ENCODE measurements around the gene ADAMTS6.
"Not testable (repeated sequence)": the region's sequence is repeated elsewhere in the genome, so short reads cannot be mapped to it uniquely, and the experiment has no call there.

Gene ADAMTS6

DNA sequence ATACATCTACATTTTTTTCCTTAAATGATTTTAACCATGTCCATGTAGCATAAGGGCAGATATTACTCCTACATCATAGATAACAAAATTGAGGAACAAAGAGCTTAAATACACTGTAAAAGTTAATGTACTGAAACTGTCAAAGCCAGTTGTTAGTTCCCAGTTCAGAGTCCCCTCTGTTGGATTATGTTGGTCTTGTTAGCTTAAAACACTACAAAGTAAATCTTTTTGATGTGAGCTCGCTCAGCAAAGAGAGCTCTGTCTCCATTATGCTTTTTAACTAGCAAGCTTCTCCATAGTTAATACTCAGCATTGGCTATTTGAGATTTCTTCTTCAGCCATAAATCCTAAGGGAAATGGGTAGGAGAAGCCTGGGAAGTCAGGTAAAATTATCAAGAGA is 149.1 kb downstream of the ADAMTS6 start:
- Histone ChIP-seq H2AFZ (ENCODE audit: low read length, unreplicated experiment) (peak overlapping the region; percentile 35), H3K27ac (ENCODE audit: low read depth, low read length) (no peak overlapping the region), H3K27me3 (ENCODE audit: insufficient read depth, low read length) (no peaks in the 10 kb centered on the region), H3K36me3 (ENCODE audit: insufficient read depth, low read length) (no peaks in the 10 kb centered on the region), H3K4me3 (ENCODE audit: low read depth, low read length) (no peak overlapping the region), H3K4me1 (ENCODE audit: control insufficient read depth, insufficient read depth, low read length, unreplicated experiment) (peaks cover 27% of the 10 kb centered on the region), H3K79me2 (ENCODE audit: control insufficient read depth, insufficient read depth, low read length, unreplicated experiment) (no peaks in the 10 kb centered on the region)

GRCh38 chr5:65329266-65329665 is 152.5 kb downstream of the ADAMTS6 start:
- Histone ChIP-seq H3K4me1 (ENCODE audit: control insufficient read depth, insufficient read depth, low read length, unreplicated experiment) (peaks cover 36% of the 10 kb centered on the region), H2AFZ (ENCODE audit: low read length, unreplicated experiment) (peak overlapping the region; percentile 34), H3K27me3 (ENCODE audit: insufficient read depth, low read length) (no peaks in the 10 kb centered on the region), H3K36me3 (ENCODE audit: insufficient read depth, low read length) (no peaks in the 10 kb centered on the region), H3K27ac (ENCODE audit: low read depth, low read length) (no peak overlapping the region), H3K4me3 (ENCODE audit: low read depth, low read length) (peak overlapping the region; percentile 28; the same call in 1 of the 2 replicates), H3K79me2 (ENCODE audit: control insufficient read depth, insufficient read depth, low read length, unreplicated experiment) (no peaks in the 10 kb centered on the region)

DNA sequence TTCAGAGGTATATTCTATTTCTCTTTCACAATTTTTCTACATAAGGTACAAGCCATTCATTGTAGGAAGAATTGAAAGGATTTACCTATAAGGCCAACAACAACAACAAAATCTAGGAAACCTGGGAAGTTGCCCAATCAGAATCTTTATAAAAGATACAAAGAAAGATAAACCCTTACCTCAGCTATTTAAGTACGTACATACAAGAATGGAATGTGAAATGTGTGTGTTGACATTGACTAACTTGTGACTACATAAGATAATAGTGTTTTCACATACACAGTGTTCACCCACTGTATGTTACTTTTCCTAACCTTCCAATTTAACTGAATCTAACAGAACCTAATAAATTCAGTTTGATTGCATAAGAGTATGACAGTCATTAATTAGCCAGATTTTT is 154.1 kb downstream of the ADAMTS6 start:
- Histone ChIP-seq H2AFZ (ENCODE audit: low read length, unreplicated experiment) (peak overlapping the region; percentile 26), H3K4me3 (ENCODE audit: low read depth, low read length) (no peak overlapping the region), H3K27ac (ENCODE audit: low read depth, low read length) (peak overlapping the region; percentile 45), H3K4me1 (ENCODE audit: control insufficient read depth, insufficient read depth, low read length, unreplicated experiment) (peaks cover 36% of the 10 kb centered on the region), H3K36me3 (ENCODE audit: insufficient read depth, low read length) (no peaks in the 10 kb centered on the region), H3K79me2 (ENCODE audit: control insufficient read depth, insufficient read depth, low read length, unreplicated experiment) (no peaks in the 10 kb centered on the region), H3K27me3 (ENCODE audit: insufficient read depth, low read length) (no peaks in the 10 kb centered on the region)

GRCh38 chr5:65326922-65327321 is 154.8 kb downstream of the ADAMTS6 start:
- Histone ChIP-seq H3K79me2 (ENCODE audit: control insufficient read depth, insufficient read depth, low read length, unreplicated experiment) (no peaks in the 10 kb centered on the region), H3K4me1 (ENCODE audit: control insufficient read depth, insufficient read depth, low read length, unreplicated experiment) (peaks cover 36% of the 10 kb centered on the region), H3K4me3 (ENCODE audit: low read depth, low read length) (no peak overlapping the region), H3K36me3 (ENCODE audit: insufficient read depth, low read length) (no peaks in the 10 kb centered on the region), H3K27me3 (ENCODE audit: insufficient read depth, low read length) (no peaks in the 10 kb centered on the region), H2AFZ (ENCODE audit: low read length, unreplicated experiment) (peak overlapping the region; percentile 26), H3K27ac (ENCODE audit: low read depth, low read length) (peak overlapping the region; percentile 45)

DNA sequence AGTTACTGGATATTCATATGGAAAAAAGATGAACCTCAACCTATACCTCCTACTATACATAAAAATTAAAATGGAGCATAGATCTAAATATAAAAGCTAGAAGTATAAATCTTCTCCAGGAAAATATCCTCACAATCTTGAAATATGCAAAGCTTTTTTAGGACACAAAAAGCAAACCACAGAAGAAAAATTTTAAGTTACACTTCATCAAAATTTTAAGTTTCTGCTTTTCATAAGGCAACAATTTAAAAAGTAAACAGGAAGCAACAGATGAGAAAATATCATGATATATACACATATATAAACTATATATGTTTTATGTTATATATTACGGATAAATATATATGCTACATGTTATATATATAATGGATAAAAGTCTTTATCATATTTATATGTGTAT is 157.5 kb downstream of the ADAMTS6 start:
- H2AFZ ChIP-seq (ENCODE audit: low read length, unreplicated experiment): no peak overlapping the region
- peaks cover 23% of the 10 kb centered on the region for H3K4me1 ChIP-seq (ENCODE audit: control insufficient read depth, insufficient read depth, low read length, unreplicated experiment)
- no peaks in the 10 kb centered on the region for H3K36me3 ChIP-seq (ENCODE audit: insufficient read depth, low read length)
- no peaks in the 10 kb centered on the region for H3K27me3 ChIP-seq (ENCODE audit: insufficient read depth, low read length)
- no peaks in the 10 kb centered on the region for H3K79me2 ChIP-seq (ENCODE audit: control insufficient read depth, insufficient read depth, low read length, unreplicated experiment)
- H3K27ac ChIP-seq (ENCODE audit: low read depth, low read length): no peak overlapping the region
- no peak overlapping the region for H3K4me3 ChIP-seq (ENCODE audit: low read depth, low read length)

DNA sequence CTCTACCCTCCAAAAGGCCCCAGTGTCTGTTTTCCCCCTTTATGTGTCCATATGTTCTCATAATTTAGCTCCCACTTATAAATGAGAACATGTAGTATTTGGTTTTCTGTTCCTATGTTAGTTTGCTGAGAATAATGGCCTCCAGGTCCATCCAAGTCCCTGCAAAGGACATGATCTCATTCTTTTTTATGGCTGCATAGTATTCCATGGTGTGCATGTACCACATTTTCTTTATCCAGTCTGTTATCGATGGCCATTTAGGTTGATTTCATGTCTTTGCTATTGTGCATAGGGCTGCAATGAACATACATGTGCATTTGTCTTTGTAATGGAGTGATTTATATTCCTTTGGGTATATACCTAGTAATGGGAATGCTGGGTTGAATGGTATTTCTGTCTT is 161.0 kb downstream of the ADAMTS6 start:
- H3K27ac ChIP-seq (ENCODE audit: low read depth, low read length); H2AFZ ChIP-seq (ENCODE audit: low read length, unreplicated experiment): not testable (repeated sequence)

DNA sequence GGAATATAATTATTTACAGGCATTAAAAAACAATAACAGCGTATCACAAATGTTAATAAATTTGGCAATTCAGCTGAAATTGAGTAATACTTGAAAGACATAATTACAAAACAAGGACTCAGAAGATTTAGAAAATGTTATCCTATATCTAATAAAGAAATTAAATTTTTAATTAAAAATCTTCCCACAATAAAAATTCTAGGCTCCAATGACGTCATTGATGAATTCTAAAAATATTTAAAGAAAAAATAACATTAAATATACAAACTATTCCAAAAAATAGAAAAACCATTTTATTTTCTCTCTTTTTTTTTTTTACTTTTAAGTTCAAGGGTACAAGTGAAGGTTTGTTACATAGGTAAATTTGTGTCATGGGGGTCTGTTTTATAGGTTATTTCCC is 161.5 kb downstream of the ADAMTS6 start:
- Histone ChIP-seq H3K4me3 (ENCODE audit: low read depth, low read length) (no peak overlapping the region), H3K4me1 (ENCODE audit: control insufficient read depth, insufficient read depth, low read length, unreplicated experiment) (no peaks in the 10 kb centered on the region)

More for the DNA sequence above, 161.0 kb downstream of the ADAMTS6 start:
- not testable (repeated sequence) for H3K4me3 ChIP-seq (ENCODE audit: low read depth, low read length); H3K27me3 ChIP-seq (ENCODE audit: insufficient read depth, low read length); H3K4me1 ChIP-seq (ENCODE audit: control insufficient read depth, insufficient read depth, low read length, unreplicated experiment); H3K79me2 ChIP-seq (ENCODE audit: control insufficient read depth, insufficient read depth, low read length, unreplicated experiment); H3K36me3 ChIP-seq (ENCODE audit: insufficient read depth, low read length)

GRCh38 chr5:65307931-65308330 is 173.8 kb downstream of the ADAMTS6 start:
- Histone ChIP-seq H3K4me1 (ENCODE audit: control insufficient read depth, insufficient read depth, low read length, unreplicated experiment) (peaks cover 21% of the 10 kb centered on the region), H3K27ac (ENCODE audit: low read depth, low read length) (no peak overlapping the region), H2AFZ (ENCODE audit: low read length, unreplicated experiment) (peak overlapping the region; percentile 11), H3K79me2 (ENCODE audit: control insufficient read depth, insufficient read depth, low read length, unreplicated experiment) (no peaks in the 10 kb centered on the region), H3K36me3 (ENCODE audit: insufficient read depth, low read length) (no peaks in the 10 kb centered on the region), H3K4me3 (ENCODE audit: low read depth, low read length) (no peak overlapping the region), H3K27me3 (ENCODE audit: insufficient read depth, low read length) (no peaks in the 10 kb centered on the region)

More for the DNA sequence above, 161.5 kb downstream of the ADAMTS6 start:
- Histone ChIP-seq H3K27me3 (ENCODE audit: insufficient read depth, low read length) (no peaks in the 10 kb centered on the region), H2AFZ (ENCODE audit: low read length, unreplicated experiment) (no peak overlapping the region), H3K36me3 (ENCODE audit: insufficient read depth, low read length) (no peaks in the 10 kb centered on the region), H3K79me2 (ENCODE audit: control insufficient read depth, insufficient read depth, low read length, unreplicated experiment) (no peaks in the 10 kb centered on the region), H3K27ac (ENCODE audit: low read depth, low read length) (no peak overlapping the region)

GRCh38 chr5:65307088-65307487 is 174.6 kb downstream of the ADAMTS6 start:
- no peaks in the 10 kb centered on the region for H3K27me3 ChIP-seq (ENCODE audit: insufficient read depth, low read length)
- H2AFZ ChIP-seq (ENCODE audit: low read length, unreplicated experiment): peak overlapping the region; percentile 11
- H3K4me3 ChIP-seq (ENCODE audit: low read depth, low read length): no peak overlapping the region
- no peak overlapping the region for H3K27ac ChIP-seq (ENCODE audit: low read depth, low read length)
- no peaks in the 10 kb centered on the region for H3K79me2 ChIP-seq (ENCODE audit: control insufficient read depth, insufficient read depth, low read length, unreplicated experiment)
- no peaks in the 10 kb centered on the region for H3K36me3 ChIP-seq (ENCODE audit: insufficient read depth, low read length)
- peaks cover 21% of the 10 kb centered on the region for H3K4me1 ChIP-seq (ENCODE audit: control insufficient read depth, insufficient read depth, low read length, unreplicated experiment)

DNA sequence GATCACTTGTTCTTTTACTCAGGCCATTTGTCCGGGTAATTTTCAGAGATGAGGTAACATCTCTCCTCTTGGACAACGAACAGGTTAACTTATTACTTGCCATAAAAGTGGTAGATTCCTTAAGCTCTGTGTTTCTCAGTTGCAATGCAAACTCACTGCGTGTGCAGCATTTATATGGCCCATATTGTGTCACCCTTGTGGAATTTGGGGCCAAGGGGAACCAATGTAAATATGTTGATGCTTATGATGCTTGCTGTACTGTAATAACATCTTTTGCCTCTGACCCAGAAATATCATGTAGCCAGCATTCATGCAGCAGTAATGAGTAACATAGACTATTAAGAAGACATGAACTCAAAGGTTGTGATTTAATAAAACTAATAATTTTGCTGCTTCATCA is 175.8 kb downstream of the ADAMTS6 start:
- no peak overlapping the region for H2AFZ ChIP-seq (ENCODE audit: low read length, unreplicated experiment)
- H3K27me3 ChIP-seq (ENCODE audit: insufficient read depth, low read length): no peaks in the 10 kb centered on the region
- H3K27ac ChIP-seq (ENCODE audit: low read depth, low read length): no peak overlapping the region
- H3K36me3 ChIP-seq (ENCODE audit: insufficient read depth, low read length): no peaks in the 10 kb centered on the region
- peaks cover 21% of the 10 kb centered on the region for H3K4me1 ChIP-seq (ENCODE audit: control insufficient read depth, insufficient read depth, low read length, unreplicated experiment)
- no peaks in the 10 kb centered on the region for H3K79me2 ChIP-seq (ENCODE audit: control insufficient read depth, insufficient read depth, low read length, unreplicated experiment)
- no peak overlapping the region for H3K4me3 ChIP-seq (ENCODE audit: low read depth, low read length)

GRCh38 chr5:65299861-65300260 is 181.9 kb downstream of the ADAMTS6 start:
- Histone ChIP-seq H3K27me3 (ENCODE audit: insufficient read depth, low read length) (no peaks in the 10 kb centered on the region), H3K27ac (ENCODE audit: low read depth, low read length) (no peak overlapping the region), H2AFZ (ENCODE audit: low read length, unreplicated experiment) (no peak overlapping the region), H3K4me1 (ENCODE audit: control insufficient read depth, insufficient read depth, low read length, unreplicated experiment) (no peaks in the 10 kb centered on the region), H3K79me2 (ENCODE audit: control insufficient read depth, insufficient read depth, low read length, unreplicated experiment) (no peaks in the 10 kb centered on the region), H3K4me3 (ENCODE audit: low read depth, low read length) (no peak overlapping the region), H3K36me3 (ENCODE audit: insufficient read depth, low read length) (no peaks in the 10 kb centered on the region; the same call in 1 of the 2 replicates)

Measured in ACC112 (cell line).